HEK293 (cell line): Measurements from ENCODE around the gene MRPS11.

ENCODE experiments used
- CTCF ChIA-PET: fragments of 350-600 bp; formaldehyde crosslinking; extraction: SDS; loops from one replicate; lab custom pipeline; 2021; ENCODE audit warnings: antibody characterized with exemption; lab: Yijun Ruan, JAX
- POLR2A ChIA-PET: fragments of 300-600 bp; formaldehyde crosslinking; extraction: SDS; loops from one replicate; lab custom pipeline; 2020; ENCODE audit warnings: antibody characterized with exemption, inconsistent platforms; lab: Yijun Ruan, JAX
- H3K27ac ChIP-seq: fragments of 200-500 bp; sonication (Bioruptor generic); 2 replicates; pipeline ENCODE4 v1.5.1; 2014; ENCODE audit warnings: low read depth, low read length, control low read depth, inconsistent platforms; ENCODE audit errors: extremely low read depth
- H3K36me3 ChIP-seq, 2 experiments: fragments of 200-500 bp in 1 of 2; sonication (Bioruptor generic) in 1 of 2; 1 replicate in 1 of 2; 2 replicates in 1 of 2; pipeline ENCODE4 v1.5.1; 2014 to 2017; ENCODE audit warnings: inconsistent platforms in 2 of 2, low read length in 2 of 2; ENCODE audit not compliant: control insufficient read depth in 2 of 2, insufficient read depth in 1 of 2
- H3K4me1 ChIP-seq: fragments of 200-500 bp; sonication (Bioruptor generic); 2 replicates; pipeline ENCODE4 v1.5.1; 2014; ENCODE audit warnings: mild to moderate bottlenecking, low read length, inconsistent platforms; ENCODE audit not compliant: control insufficient read depth, insufficient read depth
- H3K4me3 ChIP-seq: 2 replicates; pipeline ENCODE4 v1.5.1; 2011; ENCODE audit warnings: low read depth, mild to moderate bottlenecking, control low read depth, low read length, moderate library complexity
- H3K9me3 ChIP-seq: fragments of 200-500 bp; sonication (Bioruptor generic); 2 replicates; pipeline ENCODE4 v1.5.1; 2014; ENCODE audit warnings: low read depth, low read length, inconsistent platforms; ENCODE audit not compliant: control insufficient read depth, insufficient read depth
- ATF2 ChIP-seq: fragments of 450-650 bp; formaldehyde crosslinking; IDR thresholded peaks from 2 replicates; pipeline ENCODE4 v1.5.1; 2016; ENCODE audit warnings: missing biosample characterization, missing genetic modification characterization, low read depth
- GLI4 ChIP-seq: fragments of 450-650 bp; formaldehyde crosslinking; IDR thresholded peaks from 2 replicates; pipeline ENCODE4 v1.5.1; 2016; ENCODE audit warnings: missing biosample characterization, missing genetic modification characterization
- YY1 ChIP-seq: fragments of 450-650 bp; formaldehyde crosslinking; IDR thresholded peaks from 2 replicates; pipeline ENCODE4 v1.5.1; 2018; ENCODE audit warnings: missing biosample characterization, missing genetic modification characterization
- ZBTB20 ChIP-seq: fragments of 450-650 bp; formaldehyde crosslinking; IDR thresholded peaks from 2 replicates; pipeline ENCODE4 v1.5.1; 2016; ENCODE audit warnings: missing biosample characterization, missing genetic modification characterization
- ZFP3 ChIP-seq: fragments of 450-650 bp; formaldehyde crosslinking; IDR thresholded peaks from 2 replicates; pipeline ENCODE4 v1.5.1; 2016; ENCODE audit warnings: low read depth, missing biosample characterization, missing genetic modification characterization
- ZNF157 ChIP-seq: fragments of 450-650 bp; formaldehyde crosslinking; IDR thresholded peaks from 2 replicates; pipeline ENCODE4 v1.5.1; 2016; ENCODE audit warnings: missing biosample characterization, missing genetic modification characterization
- ZNF16 ChIP-seq: fragments of 450-650 bp; formaldehyde crosslinking; IDR thresholded peaks from 2 replicates; pipeline ENCODE4 v1.5.1; 2016; ENCODE audit warnings: low read depth, missing biosample characterization, missing genetic modification characterization
- ZNF214 ChIP-seq: fragments of 450-650 bp; formaldehyde crosslinking; IDR thresholded peaks from 2 replicates; pipeline ENCODE4 v1.5.1; 2017; ENCODE audit warnings: missing biosample characterization, mild to moderate bottlenecking, missing genetic modification characterization, borderline replicate concordance
- ZNF404 ChIP-seq: fragments of 450-650 bp; formaldehyde crosslinking; IDR thresholded peaks from 2 replicates; pipeline ENCODE4 v1.5.1; 2017; ENCODE audit warnings: missing biosample characterization, missing genetic modification characterization
- ZNF426 ChIP-seq: fragments of 450-650 bp; formaldehyde crosslinking; IDR thresholded peaks from 2 replicates; pipeline ENCODE4 v1.5.1; 2017; ENCODE audit warnings: missing biosample characterization, missing genetic modification characterization, mild to moderate bottlenecking, inconsistent platforms, moderate library complexity
- ZNF560 ChIP-seq: fragments of 450-650 bp; formaldehyde crosslinking; IDR thresholded peaks from 2 replicates; pipeline ENCODE4 v1.5.1; 2017; ENCODE audit warnings: missing biosample characterization, missing genetic modification characterization, borderline replicate concordance
- ZNF600 ChIP-seq: fragments of 450-650 bp; formaldehyde crosslinking; IDR thresholded peaks from 2 replicates; pipeline ENCODE4 v1.5.1; 2016; ENCODE audit warnings: missing biosample characterization, missing genetic modification characterization
- ZNF639 ChIP-seq: fragments of 450-650 bp; formaldehyde crosslinking; IDR thresholded peaks from 2 replicates; pipeline ENCODE4 v1.5.1; 2016; ENCODE audit warnings: missing biosample characterization, missing genetic modification characterization
- ZNF677 ChIP-seq: fragments of 450-650 bp; IDR thresholded peaks from 2 replicates; pipeline ENCODE4 v1.5.0; 2018; ENCODE audit warnings: missing biosample characterization, mild to moderate bottlenecking, missing genetic modification characterization, moderate library complexity
- ZNF701 ChIP-seq: fragments of 450-650 bp; formaldehyde crosslinking; IDR thresholded peaks from 2 replicates; pipeline ENCODE4 v1.5.1; 2016; ENCODE audit warnings: missing biosample characterization, missing genetic modification characterization
- ZNF707 ChIP-seq: fragments of 450-650 bp; formaldehyde crosslinking; IDR thresholded peaks from 2 replicates; pipeline ENCODE4 v1.5.1; 2016; ENCODE audit warnings: missing biosample characterization, missing genetic modification characterization
- ZSCAN23 ChIP-seq: fragments of 450-650 bp; formaldehyde crosslinking; IDR thresholded peaks from 2 replicates; pipeline ENCODE4 v1.5.1; 2016; ENCODE audit warnings: missing biosample characterization, missing genetic modification characterization
- TF ChIP-seq, protein P1 (sequence below): sonication (generic); formaldehyde crosslinking; IDR thresholded peaks from 2 replicates; pipeline ENCODE4 v1.8.1; 2022; ENCODE audit warnings: mild to moderate bottlenecking, moderate library complexity, missing genetic modification reagents
- TF ChIP-seq, protein P2 (sequence below): fragments of 450-650 bp; formaldehyde crosslinking; IDR thresholded peaks from 2 replicates; pipeline ENCODE4 v1.5.1; 2016; ENCODE audit warnings: missing biosample characterization, missing genetic modification characterization
- TF ChIP-seq, protein P3 (sequence below): fragments of 450-650 bp; formaldehyde crosslinking; IDR thresholded peaks from 2 replicates; pipeline ENCODE4 v1.5.1; 2016; ENCODE audit warnings: missing biosample characterization, missing genetic modification characterization
- TF ChIP-seq, protein P4 (sequence below): fragments of 450-650 bp; formaldehyde crosslinking; IDR thresholded peaks from 2 replicates; pipeline ENCODE4 v1.5.1; 2016; ENCODE audit warnings: missing biosample characterization, missing genetic modification characterization

The MRPS11 gene

DNA sequence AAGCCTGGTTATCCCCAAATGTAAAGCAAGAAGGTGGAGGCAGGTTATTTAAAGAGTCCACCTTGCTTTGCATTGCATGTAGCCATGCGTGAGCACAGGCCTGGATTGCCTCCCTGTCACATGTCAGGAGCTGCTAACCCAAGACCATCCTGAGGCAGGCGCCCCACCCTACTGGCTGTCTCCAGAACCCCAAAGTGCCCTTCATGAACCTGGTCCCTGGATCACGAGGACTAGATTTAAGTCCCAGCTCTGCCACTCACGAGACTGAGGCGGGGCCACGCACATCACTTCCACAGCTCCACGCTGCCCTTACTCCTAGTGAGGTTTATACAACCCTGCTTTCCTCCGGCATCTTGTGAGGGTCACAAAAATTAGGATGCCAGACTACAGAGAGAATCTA is 17.9 kb upstream of the MRPS11 start:
- H3K4me1 ChIP-seq, result no peaks in the 10 kb centered on the region
- CTCF ChIA-PET, result interaction anchor here (0.6 to 9.4 kb wide), 31 partner anchors 9 to 1544 kb away, joined by 3 to 110 read pairs (median 4); partner anchors contain the start of genes MRPL46, MRPS11 and NTRK3
- POLR2A ChIA-PET, result interaction anchor here (1.4 kb wide), 1 partner anchor 18 kb away, joined by 5 read pairs; the partner anchor contains the start of genes MRPL46 and MRPS11

GRCh38 chr15:88450125-88450798 is 17.2 kb upstream of the MRPS11 start:
- H3K27ac ChIP-seq, result no peak overlapping the region
- no peaks in the 10 kb centered on the region for H3K36me3 ChIP-seq
- CTCF ChIA-PET, result interaction anchor here (0.6 to 9.4 kb wide), 44 partner anchors 8 to 1545 kb away, joined by 3 to 110 read pairs (median 4); partner anchors contain the start of genes ACAN, MRPL46, MRPS11 and NTRK3
- POLR2A ChIA-PET, result interaction anchor here (1.4 kb wide), 1 partner anchor 17 kb away, joined by 5 read pairs; the partner anchor contains the start of genes MRPL46 and MRPS11
- H3K9me3 ChIP-seq, result no peaks in the 10 kb centered on the region
- no peaks in the 10 kb centered on the region for H3K4me1 ChIP-seq
- no peak overlapping the region for H3K4me3 ChIP-seq
- no peak for TF ChIP-seq ZNF677 (tag by site-specific recombination)
- no peak for TF ChIP-seq ZBTB20 (tag by site-specific recombination)
- no peak for TF ChIP-seq ZNF707 (tag by site-specific recombination)
- no peak for TF ChIP-seq ZNF214 (tag by site-specific recombination)
- TF ChIP-seq, protein P1, sequence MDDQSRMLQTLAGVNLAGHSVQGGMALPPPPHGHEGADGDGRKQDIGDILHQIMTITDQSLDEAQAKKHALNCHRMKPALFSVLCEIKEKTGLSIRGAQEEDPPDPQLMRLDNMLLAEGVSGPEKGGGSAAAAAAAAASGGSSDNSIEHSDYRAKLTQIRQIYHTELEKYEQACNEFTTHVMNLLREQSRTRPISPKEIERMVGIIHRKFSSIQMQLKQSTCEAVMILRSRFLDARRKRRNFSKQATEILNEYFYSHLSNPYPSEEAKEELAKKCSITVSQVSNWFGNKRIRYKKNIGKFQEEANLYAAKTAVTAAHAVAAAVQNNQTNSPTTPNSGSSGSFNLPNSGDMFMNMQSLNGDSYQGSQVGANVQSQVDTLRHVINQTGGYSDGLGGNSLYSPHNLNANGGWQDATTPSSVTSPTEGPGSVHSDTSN, result no peak
- TF ChIP-seq ZFP3, result no peak
- TF ChIP-seq ZNF600 (tag by site-specific recombination), result peak; percentile 83
- no peak for TF ChIP-seq ZNF701 (tag by site-specific recombination)
- no peak for TF ChIP-seq ATF2
- TF ChIP-seq ZNF157 (tag by site-specific recombination), result no peak
- no peak for TF ChIP-seq ZSCAN23 (tag by site-specific recombination)

More for the DNA sequence above, 17.9 kb upstream of the MRPS11 start:
- Histone ChIP-seq H3K4me3 (no peak overlapping the region), H3K27ac (no peak overlapping the region), H3K36me3 (no peaks in the 10 kb centered on the region), H3K9me3 (no peaks in the 10 kb centered on the region)
- no peak for TF ChIP-seq ZNF560 (tag by site-specific recombination)
- TF ChIP-seq, protein P2, sequence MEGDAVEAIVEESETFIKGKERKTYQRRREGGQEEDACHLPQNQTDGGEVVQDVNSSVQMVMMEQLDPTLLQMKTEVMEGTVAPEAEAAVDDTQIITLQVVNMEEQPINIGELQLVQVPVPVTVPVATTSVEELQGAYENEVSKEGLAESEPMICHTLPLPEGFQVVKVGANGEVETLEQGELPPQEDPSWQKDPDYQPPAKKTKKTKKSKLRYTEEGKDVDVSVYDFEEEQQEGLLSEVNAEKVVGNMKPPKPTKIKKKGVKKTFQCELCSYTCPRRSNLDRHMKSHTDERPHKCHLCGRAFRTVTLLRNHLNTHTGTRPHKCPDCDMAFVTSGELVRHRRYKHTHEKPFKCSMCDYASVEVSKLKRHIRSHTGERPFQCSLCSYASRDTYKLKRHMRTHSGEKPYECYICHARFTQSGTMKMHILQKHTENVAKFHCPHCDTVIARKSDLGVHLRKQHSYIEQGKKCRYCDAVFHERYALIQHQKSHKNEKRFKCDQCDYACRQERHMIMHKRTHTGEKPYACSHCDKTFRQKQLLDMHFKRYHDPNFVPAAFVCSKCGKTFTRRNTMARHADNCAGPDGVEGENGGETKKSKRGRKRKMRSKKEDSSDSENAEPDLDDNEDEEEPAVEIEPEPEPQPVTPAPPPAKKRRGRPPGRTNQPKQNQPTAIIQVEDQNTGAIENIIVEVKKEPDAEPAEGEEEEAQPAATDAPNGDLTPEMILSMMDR (tag by site-specific recombination), result no peak
- no peak for TF ChIP-seq YY1
- no peak for TF ChIP-seq ZNF639 (tag by site-specific recombination)
- TF ChIP-seq, protein P3, sequence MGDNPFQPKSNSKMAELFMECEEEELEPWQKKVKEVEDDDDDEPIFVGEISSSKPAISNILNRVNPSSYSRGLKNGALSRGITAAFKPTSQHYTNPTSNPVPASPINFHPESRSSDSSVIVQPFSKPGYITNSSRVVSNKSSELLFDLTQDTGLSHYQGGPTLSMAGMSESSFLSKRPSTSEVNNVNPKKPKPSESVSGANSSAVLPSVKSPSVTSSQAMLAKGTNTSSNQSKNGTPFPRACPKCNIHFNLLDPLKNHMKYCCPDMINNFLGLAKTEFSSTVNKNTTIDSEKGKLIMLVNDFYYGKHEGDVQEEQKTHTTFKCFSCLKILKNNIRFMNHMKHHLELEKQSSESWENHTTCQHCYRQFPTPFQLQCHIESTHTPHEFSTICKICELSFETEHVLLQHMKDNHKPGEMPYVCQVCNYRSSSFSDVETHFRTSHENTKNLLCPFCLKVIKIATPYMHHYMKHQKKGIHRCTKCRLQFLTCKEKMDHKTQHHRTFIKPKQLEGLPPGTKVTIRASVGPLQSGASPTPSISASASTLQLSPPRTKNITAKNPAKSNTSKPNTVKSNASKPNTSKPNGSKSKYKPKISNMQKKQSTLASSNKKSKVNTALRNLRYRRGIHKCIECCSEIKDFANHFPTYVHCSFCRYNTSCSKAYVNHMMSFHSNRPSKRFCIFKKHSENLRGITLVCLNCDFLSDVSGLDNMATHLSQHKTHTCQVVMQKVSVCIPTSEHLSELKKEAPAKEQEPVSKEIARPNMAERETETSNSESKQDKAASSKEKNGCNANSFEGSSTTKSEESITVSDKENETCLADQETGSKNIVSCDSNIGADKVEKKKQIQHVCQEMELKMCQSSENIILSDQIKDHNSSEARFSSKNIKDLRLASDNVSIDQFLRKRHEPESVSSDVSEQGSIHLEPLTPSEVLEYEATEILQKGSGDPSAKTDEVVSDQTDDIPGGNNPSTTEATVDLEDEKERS (tag by site-specific recombination), result no peak
- TF ChIP-seq ZNF16 (tag by site-specific recombination), result no peak
- TF ChIP-seq, protein P4, sequence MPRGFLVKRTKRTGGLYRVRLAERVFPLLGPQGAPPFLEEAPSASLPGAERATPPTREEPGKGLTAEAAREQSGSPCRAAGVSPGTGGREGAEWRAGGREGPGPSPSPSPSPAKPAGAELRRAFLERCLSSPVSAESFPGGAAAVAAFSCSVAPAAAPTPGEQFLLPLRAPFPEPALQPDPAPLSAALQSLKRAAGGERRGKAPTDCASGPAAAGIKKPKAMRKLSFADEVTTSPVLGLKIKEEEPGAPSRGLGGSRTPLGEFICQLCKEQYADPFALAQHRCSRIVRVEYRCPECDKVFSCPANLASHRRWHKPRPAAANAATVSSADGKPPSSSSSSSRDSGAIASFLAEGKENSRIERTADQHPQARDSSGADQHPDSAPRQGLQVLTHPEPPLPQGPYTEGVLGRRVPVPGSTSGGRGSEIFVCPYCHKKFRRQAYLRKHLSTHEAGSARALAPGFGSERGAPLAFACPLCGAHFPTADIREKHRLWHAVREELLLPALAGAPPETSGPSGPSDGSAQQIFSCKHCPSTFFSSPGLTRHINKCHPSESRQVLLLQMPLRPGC (tag by site-specific recombination), result no peak
- TF ChIP-seq ZNF426 (tag by site-specific recombination), result no peak
- no peak for TF ChIP-seq ZNF404
- TF ChIP-seq GLI4 (tag by site-specific recombination), result no peak
